NOMO-1 treated with dmso at 0.1 percent for 144 hours (cell line): ENCODE measurements around the gene APOM.

Source experiments
- DNase-seq: peaks from one replicate; lab custom pipeline; 2025; ENCODE audit not compliant: unreplicated experiment; lab: John Stamatoyannopoulos, UW

Gene APOM

GRCh38 chr6:31702819-31703716, 47.4 kb downstream of the APOM start, which contains the start of gene ABHD16A:
TSS of gene ABHD16A (minus strand) at chr6:31703324. CDS start at chr6:31703281, 43 bp downstream.
- peak; percentile 96 for DNase-seq

- no peak for DNase-seq
Measured at GRCh38 chr6:31705931-31706330, 50.2 kb downstream of the APOM start.

- DNase-seq = no peak
Measured at GRCh38 chr6:31706599-31706998, 50.9 kb downstream of the APOM start, which contains the start of gene LY6G6F. TSS of gene LY6G6F (plus strand) at chr6:31706866. CDS start at chr6:31706907, 41 bp downstream.

GRCh38 chr6:31707701-31708100, 52.0 kb downstream of the APOM start:
- DNase-seq = no peak
